Mesothelial cell of epicardium (in vitro differentiated cells): ENCODE data around the gene PCBP1. TPM values are rescaled to one million over a fixed set of nuclear protein-coding genes. Genes with fewer than 3 reads are reported as not detected.
"Not testable (repeated sequence)": the region's sequence is repeated elsewhere in the genome, so short reads cannot be mapped to it uniquely, and the experiment has no call there.

ENCODE experiments used
- DNase-seq, 2 experiments: peaks; one replicate each; pipeline ENCODE4 v3.0.0; 2021; ENCODE audit warnings: low spot score in 2 of 2; ENCODE audit not compliant: unreplicated experiment in 2 of 2
- H3K27ac Mint-ChIP-seq: 2 replicates; pipeline ENCODE4 v1.8.0; 2021; ENCODE audit warnings: mixed read lengths
- H3K27me3 Mint-ChIP-seq: 2 replicates; pipeline ENCODE4 v1.8.0; 2021; ENCODE audit warnings: low read depth, mixed read lengths
- H3K36me3 Mint-ChIP-seq: 2 replicates; pipeline ENCODE4 v1.8.0; 2021; ENCODE audit warnings: mixed read lengths
- H3K4me1 Mint-ChIP-seq: 2 replicates; pipeline ENCODE4 v1.8.0; 2021; ENCODE audit warnings: mixed read lengths
- H3K4me3 Mint-ChIP-seq: 2 replicates; pipeline ENCODE4 v1.8.0; 2021; ENCODE audit warnings: mild to moderate bottlenecking, moderate library complexity, mixed read lengths
- H3K9me3 Mint-ChIP-seq: 2 replicates; pipeline ENCODE4 v1.8.0; 2021; ENCODE audit warnings: mixed read lengths
- CTCF ChIP-seq: fragments of 200-600 bp; sonication (generic); IDR thresholded peaks from one replicate; pipeline ENCODE4 v1.5.0; 2021; ENCODE audit warnings: antibody characterized with exemption; ENCODE audit not compliant: unreplicated experiment
- total RNA-seq: library from RNA; stranded (reverse); gene quantifications from 3 replicates; pipeline ENCODE4 v1.2.1, GENCODE V29; 2021

PCBP1 gene
- total RNA-seq, 1 donor from 2014 or later = 245 TPM

- no peak for TF ChIP-seq CTCF
- no peak for DNase-seq
- Mint-ChIP-seq H3K27ac (peak overlapping the region; percentile 93), H3K4me1 (peaks cover 36% of the 10 kb centered on the region), H3K4me3 (peak overlapping the region; percentile 8), H3K36me3 (no peaks in the 10 kb centered on the region), H3K9me3 (no peaks in the 10 kb centered on the region), H3K27me3 (no peaks in the 10 kb centered on the region)
Observed at GRCh38 chr2:70103531-70104061, 16.3 kb downstream of the PCBP1 start.

DNA sequence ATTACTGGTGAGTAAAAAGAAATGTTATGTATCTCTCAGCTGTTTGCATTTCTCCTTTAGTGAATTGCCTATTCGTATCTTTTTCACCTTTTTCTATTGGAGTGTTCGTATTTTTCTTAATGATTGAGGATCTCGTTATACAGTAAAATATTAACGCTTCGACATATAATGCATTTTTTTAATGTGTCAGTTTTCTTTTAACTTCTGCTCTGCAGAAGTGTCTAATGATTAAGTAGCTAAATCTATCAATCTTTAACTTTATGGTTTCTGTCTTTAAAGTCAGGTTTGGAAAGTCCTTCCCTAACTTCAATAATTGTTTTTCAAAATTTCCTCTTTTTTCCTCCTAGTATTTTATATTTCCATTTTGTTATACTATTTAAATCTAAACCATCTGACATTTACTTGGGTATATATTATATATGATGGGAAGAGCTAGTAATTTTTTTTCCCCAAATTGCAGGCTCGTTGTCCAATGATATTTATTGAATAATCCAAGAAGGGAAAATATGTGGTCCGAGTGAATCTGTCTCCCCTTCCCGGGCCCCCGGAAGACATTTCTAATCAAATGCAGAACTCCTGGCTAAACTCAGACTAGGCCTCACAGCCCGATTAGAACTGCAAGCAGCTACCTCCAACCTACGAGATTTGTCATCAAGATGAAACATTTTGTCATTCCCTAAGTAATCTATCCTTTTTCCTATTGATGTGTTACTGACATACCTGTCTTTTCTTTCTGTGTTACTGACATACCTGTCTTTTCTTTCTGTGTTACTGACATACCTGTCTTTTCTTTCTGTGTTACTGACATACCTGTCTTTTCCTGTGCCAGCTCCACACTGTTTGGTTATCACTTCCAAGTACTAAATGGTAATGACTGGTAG lies 17.2 kb downstream of the PCBP1 start:
- H3K27me3 Mint-ChIP-seq = no peaks in the 10 kb centered on the region
- peaks cover 43% of the 10 kb centered on the region for H3K4me1 Mint-ChIP-seq
- H3K36me3 Mint-ChIP-seq = no peaks in the 10 kb centered on the region
- peak overlapping the region; percentile 93 for H3K27ac Mint-ChIP-seq
- no peaks in the 10 kb centered on the region for H3K9me3 Mint-ChIP-seq
- TF ChIP-seq CTCF = no peak
- peak; percentile 46 to 80 for DNase-seq
- peak overlapping the region; percentile 52 for H3K4me3 Mint-ChIP-seq

DNA sequence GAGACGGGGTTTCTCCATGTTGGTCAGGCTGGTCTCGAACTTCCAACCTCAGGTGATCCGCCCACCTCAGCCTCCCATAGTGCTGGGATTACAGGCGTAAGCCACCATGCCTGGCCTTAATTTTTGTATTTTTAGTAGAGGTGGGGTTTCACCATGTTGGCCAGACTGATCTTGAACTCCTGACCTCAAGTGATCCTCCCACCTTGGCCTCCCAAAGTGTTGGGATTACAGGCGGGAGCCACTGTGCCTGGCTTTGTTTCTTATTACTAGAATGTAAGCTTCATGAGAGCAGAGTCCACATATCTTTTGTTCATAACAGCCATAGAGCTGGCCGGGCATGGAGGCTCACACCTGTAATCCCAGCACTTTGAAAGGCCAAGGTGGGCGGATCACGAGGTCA lies 18.9 kb downstream of the PCBP1 start:
- peak overlapping the region; percentile 39 for H3K27ac Mint-ChIP-seq

GRCh38 chr2:70110397-70110796 lies 23.1 kb downstream of the PCBP1 start:
- peak overlapping the region; percentile 98 for H3K27ac Mint-ChIP-seq
- not testable (repeated sequence) for H3K27me3 Mint-ChIP-seq, H3K4me3 Mint-ChIP-seq, H3K9me3 Mint-ChIP-seq, DNase-seq, H3K36me3 Mint-ChIP-seq
- H3K4me1 Mint-ChIP-seq = peaks cover 52% of the 10 kb centered on the region

More for the DNA sequence above, 18.9 kb downstream of the PCBP1 start:
- peaks cover 50% of the 10 kb centered on the region for H3K4me1 Mint-ChIP-seq
- not testable (repeated sequence) for DNase-seq, H3K9me3 Mint-ChIP-seq, H3K4me3 Mint-ChIP-seq, H3K27me3 Mint-ChIP-seq, H3K36me3 Mint-ChIP-seq

DNA sequence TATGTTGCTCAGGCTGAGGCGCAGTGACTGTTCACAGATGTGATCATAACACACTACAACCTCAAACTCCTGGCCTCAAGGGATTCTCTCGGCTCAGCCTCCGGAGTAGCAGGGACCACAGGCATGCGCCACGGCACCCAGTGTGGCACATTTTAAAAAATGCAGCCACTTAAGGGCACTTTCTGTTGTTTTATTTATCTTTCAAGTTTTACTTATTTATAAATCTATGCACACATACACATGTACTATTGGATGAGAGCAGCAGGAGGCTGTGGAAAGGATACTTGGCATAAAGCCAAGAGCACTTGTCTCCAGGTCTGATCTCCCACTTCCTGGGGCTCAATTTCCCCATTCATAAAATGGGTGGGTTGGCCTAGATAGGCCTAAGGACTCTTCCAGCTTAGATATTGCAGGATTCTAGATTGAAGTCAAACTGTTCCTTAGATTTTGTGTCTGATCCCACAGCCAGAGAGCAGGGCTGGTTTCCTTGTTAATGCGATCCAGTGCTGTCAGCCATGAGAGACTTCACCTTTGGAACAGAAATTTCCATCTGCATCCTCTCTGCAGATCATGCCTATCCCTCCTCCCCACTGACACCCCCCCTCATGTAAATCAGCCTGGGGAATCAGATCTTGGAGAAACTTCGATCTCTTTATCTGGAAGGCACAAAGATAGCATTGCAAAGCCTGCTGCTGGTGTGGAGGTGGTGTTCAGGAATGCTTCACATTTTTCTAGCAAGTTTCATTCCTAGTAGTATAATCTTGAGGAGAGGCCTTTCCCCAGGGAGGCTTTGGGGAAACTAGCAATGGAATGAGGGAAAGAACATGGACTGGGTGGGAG lies 24.7 kb downstream of the PCBP1 start:
- H3K4me3 Mint-ChIP-seq = no peak overlapping the region
- TF ChIP-seq CTCF = no peak
- no peaks in the 10 kb centered on the region for H3K36me3 Mint-ChIP-seq
- H3K27me3 Mint-ChIP-seq = no peaks in the 10 kb centered on the region
- DNase-seq = no peak
- peak overlapping the region; percentile 93 for H3K27ac Mint-ChIP-seq
- H3K9me3 Mint-ChIP-seq = no peaks in the 10 kb centered on the region
- peaks cover 62% of the 10 kb centered on the region for H3K4me1 Mint-ChIP-seq

DNA sequence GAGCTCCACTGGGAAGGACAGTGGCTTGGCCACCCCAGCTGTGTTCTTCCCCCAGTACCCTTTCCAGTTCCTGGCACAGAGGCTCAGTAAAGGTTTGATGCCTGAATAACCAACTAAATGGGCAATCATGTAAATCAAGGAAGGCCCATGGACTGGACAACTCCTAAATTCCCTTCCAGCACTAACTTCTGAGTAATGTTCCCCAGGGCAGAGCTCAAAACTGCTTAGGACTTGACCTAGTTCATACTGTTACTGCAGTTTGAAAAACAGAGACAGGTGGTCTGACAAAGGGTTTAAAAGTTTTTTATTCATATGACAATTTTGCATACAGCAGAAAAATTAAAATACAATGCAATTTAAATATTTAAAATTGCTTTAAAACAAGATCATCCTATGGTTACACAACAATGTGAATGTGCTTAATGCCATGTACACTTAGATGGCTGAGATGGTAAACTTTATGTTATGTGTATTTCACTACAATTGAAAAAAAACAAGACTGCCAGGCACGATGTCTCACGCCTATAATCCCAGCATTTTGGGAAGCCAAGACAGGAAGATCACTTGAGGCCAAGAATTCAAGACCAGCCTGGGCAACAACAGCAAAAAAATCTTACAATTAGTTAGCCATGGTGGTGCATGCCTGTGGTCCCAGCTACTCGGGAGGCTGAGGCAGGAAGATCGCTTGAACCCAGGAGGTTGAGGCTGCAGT lies 26.2 kb downstream of the PCBP1 start:
- no peak for DNase-seq
- TF ChIP-seq CTCF = no peak
- Mint-ChIP-seq H3K4me3 (no peak overlapping the region), H3K27ac (peak overlapping the region; percentile 94), H3K27me3 (no peaks in the 10 kb centered on the region), H3K36me3 (no peaks in the 10 kb centered on the region), H3K4me1 (peaks cover 57% of the 10 kb centered on the region), H3K9me3 (no peaks in the 10 kb centered on the region)
